Activated CD8-positive, alpha-beta T cell treated with anti-CD3 and anti-CD28 coated beads for 36 hours (primary cell): ENCODE measurements around the gene SMARCD2. TPM values are rescaled to one million over a fixed set of nuclear protein-coding genes. Genes with fewer than 3 reads are reported as not detected.

Experiments used
- ATAC-seq: fragments of 200-7000 bp; cut with Tn5 transposase; one replicate; pipeline ENCODE4 v1.10.0; 2021; ENCODE audit warnings: mild to moderate bottlenecking, moderate library complexity
- CTCF ChIA-PET: fragments of 350-600 bp; sonication (Branson Sonifier 250); formaldehyde crosslinking; loops from one replicate; lab custom pipeline; 2021; ENCODE audit warnings: antibody characterized with exemption; lab: Charles Lee
- POLR2A ChIA-PET: fragments of 350-600 bp; sonication (Branson Sonifier 250); formaldehyde crosslinking; loops from one replicate; lab custom pipeline; 2021; ENCODE audit warnings: antibody characterized with exemption; lab: Charles Lee
- DNase-seq: peaks from one replicate; pipeline ENCODE4 v3.0.0-alpha.2; 2020
- H3K27ac Mint-ChIP-seq: one replicate; pipeline ENCODE4 v1.8.0; 2021; ENCODE audit warnings: mild to moderate bottlenecking, mixed read lengths
- H3K27me3 Mint-ChIP-seq: one replicate; pipeline ENCODE4 v1.8.0; 2021; ENCODE audit warnings: mixed read lengths
- H3K36me3 Mint-ChIP-seq: one replicate; pipeline ENCODE4 v1.8.0; 2021; ENCODE audit warnings: low read depth, mixed read lengths
- H3K4me1 Mint-ChIP-seq: one replicate; pipeline ENCODE4 v1.8.0; 2021; ENCODE audit warnings: low read depth, mixed read lengths
- H3K4me3 Mint-ChIP-seq: one replicate; pipeline ENCODE4 v1.8.0; 2021; ENCODE audit warnings: mild to moderate bottlenecking, moderate library complexity, mixed read lengths
- H3K9me3 Mint-ChIP-seq: one replicate; pipeline ENCODE4 v1.8.0; 2021; ENCODE audit warnings: mixed read lengths
- CTCF ChIP-seq: fragments of 200-600 bp; IDR thresholded peaks from one replicate; pipeline ENCODE4 v1.8.0; 2022; ENCODE audit warnings: antibody characterized with exemption, mild to moderate bottlenecking
- intact Hi-C: fragments of 100-400 bp; cut with micrococcal nuclease; formaldehyde crosslinking; loops from one replicate; pipeline ENCODE4 v1.10.0; 2022
- total RNA-seq, 2 experiments: library from RNA; stranded (reverse); gene quantifications; one replicate each; pipeline ENCODE4 v1.2.3, GENCODE V29; 2021

The SMARCD2 gene
- total RNA-seq, 2 experiments from 2014 or later: 99.4 to 103 TPM

- peak overlapping the region; percentile 71 for H3K27ac Mint-ChIP-seq
- ATAC-seq (no peak), DNase-seq (no peak)
- H3K9me3 Mint-ChIP-seq: no peaks in the 10 kb centered on the region
- ChIA-PET POLR2A (interaction anchor here (0.8 to 11.6 kb wide), 9 partner anchors 9 to 133 kb away, joined by 3 to 188 read pairs (median 5); partner anchors contain the start of gene SMARCD2), CTCF (interaction anchor here (0.9 to 1.2 kb wide), 5 partner anchors 9 to 30 kb away, joined by 3 to 4 read pairs (median 3); partner anchors contain the start of gene SMARCD2)
- intact Hi-C loops: loop anchor here (5.0 kb wide), 1 partner anchor 134 kb away; no protein-coding TSS in a partner anchor
- H3K27me3 Mint-ChIP-seq: no peaks in the 10 kb centered on the region
- no peak overlapping the region for H3K4me3 Mint-ChIP-seq
- no peak for TF ChIP-seq CTCF
- H3K4me1 Mint-ChIP-seq: peaks cover 60% of the 10 kb centered on the region
- H3K36me3 Mint-ChIP-seq: peaks cover 83% of the 10 kb centered on the region
These were observed 11.5 kb downstream of the SMARCD2 start for GRCh38 chr17:63830904-63831491.

GRCh38 chr17:63830278-63830677, 12.2 kb downstream of the SMARCD2 start:
- Mint-ChIP-seq H3K27ac (peak overlapping the region; percentile 71), H3K4me1 (peaks cover 61% of the 10 kb centered on the region), H3K36me3 (peaks cover 84% of the 10 kb centered on the region), H3K27me3 (no peaks in the 10 kb centered on the region), H3K4me3 (no peak overlapping the region), H3K9me3 (no peaks in the 10 kb centered on the region)
- intact Hi-C loops: loop anchor here (5.0 kb wide), 1 partner anchor 133 kb away; no protein-coding TSS in a partner anchor
- no peak for TF ChIP-seq CTCF
- ATAC-seq (no peak), DNase-seq (no peak)
- CTCF ChIA-PET: interaction anchor here (0.6 to 2.9 kb wide), 7 partner anchors 9 to 31 kb away, joined by 3 to 22 read pairs (median 3); partner anchors contain the start of gene SMARCD2
- POLR2A ChIA-PET: interaction anchor here (1.1 to 11.6 kb wide), 9 partner anchors 9 to 132 kb away, joined by 3 to 188 read pairs (median 6); partner anchors contain the start of genes CCDC47, DDX42 and SMARCD2

GRCh38 chr17:63828936-63829335, 13.5 kb downstream of the SMARCD2 start:
- CTCF ChIA-PET: interaction anchor here (1.0 to 2.9 kb wide), 10 partner anchors 8 to 131 kb away, joined by 3 to 22 read pairs (median 4); no protein-coding TSS in a partner anchor

GRCh38 chr17:63827801-63828221, 14.7 kb downstream of the SMARCD2 start:
- no peaks in the 10 kb centered on the region for H3K27me3 Mint-ChIP-seq
- peak overlapping the region; percentile 100 for H3K27ac Mint-ChIP-seq
- DNase-seq (no peak), ATAC-seq (no peak)
- POLR2A ChIA-PET: interaction anchor here (0.9 to 11.6 kb wide), 7 partner anchors 9 to 129 kb away, joined by 3 to 188 read pairs (median 4); partner anchors contain the start of genes CCDC47, DDX42 and SMARCD2
- H3K4me3 Mint-ChIP-seq: peak overlapping the region; percentile 100
- H3K9me3 Mint-ChIP-seq: no peaks in the 10 kb centered on the region
- CTCF ChIA-PET: interaction anchor here (0.7 to 2.9 kb wide), 11 partner anchors 9 to 131 kb away, joined by 3 to 22 read pairs (median 4); partner anchors contain the start of gene STRADA
- intact Hi-C loops: loop anchor here (5.0 kb wide), 1 partner anchor 51 kb away; no protein-coding TSS in a partner anchor
- peaks cover 86% of the 10 kb centered on the region for H3K36me3 Mint-ChIP-seq
- no peak for TF ChIP-seq CTCF
- H3K4me1 Mint-ChIP-seq: peaks cover 76% of the 10 kb centered on the region

More at GRCh38 chr17:63828936-63829335, 13.5 kb downstream of the SMARCD2 start:
- POLR2A ChIA-PET: interaction anchor here (0.6 to 11.6 kb wide), 9 partner anchors 7 to 136 kb away, joined by 3 to 188 read pairs (median 4); partner anchors contain the start of genes CCDC47, DDX42 and SMARCD2
- peaks cover 84% of the 10 kb centered on the region for H3K36me3 Mint-ChIP-seq
- peak overlapping the region; percentile 100 for H3K4me3 Mint-ChIP-seq
- no peaks in the 10 kb centered on the region for H3K9me3 Mint-ChIP-seq
- no peaks in the 10 kb centered on the region for H3K27me3 Mint-ChIP-seq
- ATAC-seq (no peak), DNase-seq (no peak)
- H3K4me1 Mint-ChIP-seq: peaks cover 68% of the 10 kb centered on the region
- H3K27ac Mint-ChIP-seq: peak overlapping the region; percentile 71
- intact Hi-C loops: loop anchor here (5.0 kb wide), 1 partner anchor 52 kb away; no protein-coding TSS in a partner anchor
- no peak for TF ChIP-seq CTCF
